Stimulated activated memory B cell treated with anti-CD40 and anti-IgM and Interleukin-4, amounts not matched to agents 10 μg/mL and 1 μg/mL and 100 μg/mL, for 72 hours (primary cell): ENCODE measurements around the gene ZNF716.
"Not testable (repeated sequence)": the region's sequence is repeated elsewhere in the genome, so short reads cannot be mapped to it uniquely, and the experiment has no call there.

ENCODE experiments used
- ATAC-seq: fragments of 150-1000 bp; cut with Tn5 transposase; 2 replicates; pipeline ENCODE4 v1.10.0; 2021
- H3K27ac Mint-ChIP-seq: one replicate; pipeline ENCODE4 v1.8.0; 2022; ENCODE audit warnings: mild to moderate bottlenecking, mixed read lengths
- H3K27me3 Mint-ChIP-seq: one replicate; pipeline ENCODE4 v1.8.0; 2022; ENCODE audit warnings: mixed read lengths
- H3K36me3 Mint-ChIP-seq: one replicate; pipeline ENCODE4 v1.8.0; 2022; ENCODE audit warnings: mixed read lengths
- H3K4me1 Mint-ChIP-seq: one replicate; pipeline ENCODE4 v1.8.0; 2022; ENCODE audit warnings: mixed read lengths
- H3K4me3 Mint-ChIP-seq: one replicate; pipeline ENCODE4 v1.8.0; 2022; ENCODE audit warnings: mild to moderate bottlenecking, moderate library complexity, mixed read lengths
- H3K9me3 Mint-ChIP-seq: one replicate; pipeline ENCODE4 v1.8.0; 2022; ENCODE audit warnings: mixed read lengths

Gene ZNF716

GRCh38 chr7:57416601-57417358, 33.2 kb upstream of the ZNF716 start:
- no peaks in the 10 kb centered on the region for H3K36me3 Mint-ChIP-seq
- peaks cover 9% of the 10 kb centered on the region for H3K9me3 Mint-ChIP-seq
- no peaks in the 10 kb centered on the region for H3K4me1 Mint-ChIP-seq
- H3K27me3 Mint-ChIP-seq: no peaks in the 10 kb centered on the region
- ATAC-seq: no peak
- H3K4me3 Mint-ChIP-seq: no peak overlapping the region
- H3K27ac Mint-ChIP-seq: no peak overlapping the region

- no peaks in the 10 kb centered on the region for H3K4me1 Mint-ChIP-seq
- peaks cover 9% of the 10 kb centered on the region for H3K9me3 Mint-ChIP-seq
- H3K4me3 Mint-ChIP-seq: no peak overlapping the region
- no peaks in the 10 kb centered on the region for H3K36me3 Mint-ChIP-seq
- H3K27me3 Mint-ChIP-seq: no peaks in the 10 kb centered on the region
- ATAC-seq: no peak
- no peak overlapping the region for H3K27ac Mint-ChIP-seq
These were observed 32.2 kb upstream of the ZNF716 start for GRCh38 chr7:57417736-57418135.

GRCh38 chr7:57423768-57424167, 26.2 kb upstream of the ZNF716 start:
- ATAC-seq: no peak
- Mint-ChIP-seq H3K4me1 (no peaks in the 10 kb centered on the region), H3K27ac (no peak overlapping the region), H3K4me3 (no peak overlapping the region), H3K27me3 (no peaks in the 10 kb centered on the region), H3K9me3 (peaks cover 7% of the 10 kb centered on the region), H3K36me3 (no peaks in the 10 kb centered on the region)

- no peaks in the 10 kb centered on the region for H3K27me3 Mint-ChIP-seq
- H3K27ac Mint-ChIP-seq: no peak overlapping the region
- H3K4me3 Mint-ChIP-seq: no peak overlapping the region
- no peaks in the 10 kb centered on the region for H3K36me3 Mint-ChIP-seq
- ATAC-seq: peak; percentile 42
- H3K9me3 Mint-ChIP-seq: peaks cover 7% of the 10 kb centered on the region
- no peaks in the 10 kb centered on the region for H3K4me1 Mint-ChIP-seq
These were observed 25.3 kb upstream of the ZNF716 start for GRCh38 chr7:57424515-57425238.

GRCh38 chr7:57425239-57425944, 24.6 kb upstream of the ZNF716 start:
- Mint-ChIP-seq H3K9me3 (peaks cover 7% of the 10 kb centered on the region), H3K36me3 (no peaks in the 10 kb centered on the region), H3K4me1 (no peaks in the 10 kb centered on the region), H3K27ac (no peak overlapping the region), H3K27me3 (no peaks in the 10 kb centered on the region), H3K4me3 (no peak overlapping the region)
- ATAC-seq: no peak

GRCh38 chr7:57425969-57426628, 23.9 kb upstream of the ZNF716 start:
- Mint-ChIP-seq H3K36me3 (no peaks in the 10 kb centered on the region), H3K27ac (no peak overlapping the region), H3K4me3 (no peak overlapping the region), H3K9me3 (peaks cover 7% of the 10 kb centered on the region), H3K27me3 (no peaks in the 10 kb centered on the region), H3K4me1 (no peaks in the 10 kb centered on the region)
- ATAC-seq: no peak

GRCh38 chr7:57426629-57427003, 23.4 kb upstream of the ZNF716 start:
- H3K27ac Mint-ChIP-seq: no peak overlapping the region

GRCh38 chr7:57427146-57427545, 22.8 kb upstream of the ZNF716 start:
- no peak for ATAC-seq
- peaks cover 9% of the 10 kb centered on the region for H3K9me3 Mint-ChIP-seq
- H3K4me3 Mint-ChIP-seq: no peak overlapping the region
- no peaks in the 10 kb centered on the region for H3K27me3 Mint-ChIP-seq
- no peaks in the 10 kb centered on the region for H3K36me3 Mint-ChIP-seq
- no peak overlapping the region for H3K27ac Mint-ChIP-seq
- H3K4me1 Mint-ChIP-seq: no peaks in the 10 kb centered on the region

More at GRCh38 chr7:57426629-57427003, 23.4 kb upstream of the ZNF716 start:
- Mint-ChIP-seq H3K4me3 (no peak overlapping the region), H3K9me3 (peaks cover 5% of the 10 kb centered on the region), H3K4me1 (no peaks in the 10 kb centered on the region), H3K36me3 (no peaks in the 10 kb centered on the region), H3K27me3 (no peaks in the 10 kb centered on the region)
- no peak for ATAC-seq

GRCh38 chr7:57427594-57427993, 22.4 kb upstream of the ZNF716 start:
- ATAC-seq: no peak
- Mint-ChIP-seq H3K27ac (no peak overlapping the region), H3K4me3 (no peak overlapping the region), H3K9me3 (peaks cover 9% of the 10 kb centered on the region), H3K36me3 (no peaks in the 10 kb centered on the region), H3K4me1 (no peaks in the 10 kb centered on the region), H3K27me3 (no peaks in the 10 kb centered on the region)

GRCh38 chr7:57432583-57432982, 17.4 kb upstream of the ZNF716 start:
- Mint-ChIP-seq H3K4me1 (no peaks in the 10 kb centered on the region), H3K9me3 (peaks cover 7% of the 10 kb centered on the region), H3K27ac (no peak overlapping the region), H3K36me3 (no peaks in the 10 kb centered on the region), H3K27me3 (no peaks in the 10 kb centered on the region), H3K4me3 (no peak overlapping the region)
- ATAC-seq: no peak

GRCh38 chr7:57437581-57437980, 12.4 kb upstream of the ZNF716 start:
- H3K4me1 Mint-ChIP-seq: no peaks in the 10 kb centered on the region
- peaks cover 3% of the 10 kb centered on the region for H3K9me3 Mint-ChIP-seq
- H3K4me3 Mint-ChIP-seq: no peak overlapping the region
- no peak overlapping the region for H3K27ac Mint-ChIP-seq
- no peaks in the 10 kb centered on the region for H3K27me3 Mint-ChIP-seq
- no peak for ATAC-seq
- H3K36me3 Mint-ChIP-seq: no peaks in the 10 kb centered on the region

- no peak overlapping the region for H3K4me3 Mint-ChIP-seq
- H3K9me3 Mint-ChIP-seq: peaks cover 2% of the 10 kb centered on the region
- H3K36me3 Mint-ChIP-seq: no peaks in the 10 kb centered on the region
- no peaks in the 10 kb centered on the region for H3K27me3 Mint-ChIP-seq
- H3K27ac Mint-ChIP-seq: no peak overlapping the region
- no peak for ATAC-seq
- no peaks in the 10 kb centered on the region for H3K4me1 Mint-ChIP-seq
These were observed 11.7 kb upstream of the ZNF716 start for GRCh38 chr7:57438244-57438643.

GRCh38 chr7:57443567-57443966, 6.4 kb upstream of the ZNF716 start:
- no peaks in the 10 kb centered on the region for H3K4me1 Mint-ChIP-seq
- H3K9me3 Mint-ChIP-seq: peaks cover 4% of the 10 kb centered on the region
- no peak for ATAC-seq
- H3K27ac Mint-ChIP-seq: no peak overlapping the region
- no peak overlapping the region for H3K4me3 Mint-ChIP-seq
- H3K27me3 Mint-ChIP-seq: no peaks in the 10 kb centered on the region
- H3K36me3 Mint-ChIP-seq: no peaks in the 10 kb centered on the region

GRCh38 chr7:57469186-57469828, 19.3 kb downstream of the ZNF716 start:
- ATAC-seq, H3K4me3 Mint-ChIP-seq, H3K4me1 Mint-ChIP-seq, H3K36me3 Mint-ChIP-seq, H3K27me3 Mint-ChIP-seq, H3K27ac Mint-ChIP-seq: not testable (repeated sequence)
- peaks cover 21% of the 10 kb centered on the region for H3K9me3 Mint-ChIP-seq

GRCh38 chr7:57480304-57480703, 30.3 kb downstream of the ZNF716 start:
- not testable (repeated sequence) for H3K4me1 Mint-ChIP-seq, H3K4me3 Mint-ChIP-seq, ATAC-seq, H3K9me3 Mint-ChIP-seq, H3K27ac Mint-ChIP-seq, H3K36me3 Mint-ChIP-seq, H3K27me3 Mint-ChIP-seq
